Tibial nerve (tissue), 4 donors: Measurements from ENCODE around the gene TSEN15. TPM values are rescaled to one million over a fixed set of nuclear protein-coding genes. Genes with fewer than 3 reads are reported as not detected.

Source experiments
- DNase-seq, 2 donors: peaks; one replicate each; pipeline ENCODE4 v3.0.0-alpha.2; 2019; ENCODE audit warnings: low spot score in 2 of 2
- H3K27ac ChIP-seq, 4 donors: fragments of 200-600 bp; sonication (generic) in 3 of 4; one replicate each; pipeline ENCODE4 v1.5.1; 2017 to 2019; ENCODE audit warnings: mild to moderate bottlenecking in 1 of 4
- H3K27me3 ChIP-seq, 2 donors: fragments of 200-600 bp; sonication (generic) in 1 of 2; one replicate each; pipeline versions ENCODE4 v1.5.1 to v1.6.0; 2017 to 2019
- H3K36me3 ChIP-seq, 3 donors: fragments of 200-600 bp; sonication (generic); one replicate each; pipeline ENCODE4 v1.5.1; 2018 to 2019
- H3K4me1 ChIP-seq, 4 donors: fragments of 200-600 bp; sonication (generic) in 3 of 4; one replicate each; pipeline ENCODE4 v1.5.1; 2017 to 2019
- H3K4me3 ChIP-seq, 4 donors: fragments of 200-600 bp; sonication (generic) in 3 of 4; one replicate each; pipeline ENCODE4 v1.5.1; 2017 to 2019; ENCODE audit warnings: mild to moderate bottlenecking in 1 of 4, moderate library complexity in 1 of 4
- H3K9me3 ChIP-seq, 4 donors: fragments of 200-600 bp; sonication (generic) in 3 of 4; one replicate each; pipeline ENCODE4 v1.5.1; 2017 to 2019
- CTCF ChIP-seq, 5 experiments: fragments of 200-600 bp in 3 of 5; fragments of 450-650 bp in 2 of 5; sonication (generic) in 3 of 5; IDR thresholded peaks; one replicate each; pipeline ENCODE4 v1.5.1; 2016 to 2019; ENCODE audit warnings: antibody characterized with exemption in 5 of 5, mild to moderate bottlenecking in 3 of 5, moderate library complexity in 2 of 5
- EP300 ChIP-seq, 2 donors: sonication (generic); formaldehyde crosslinking; IDR thresholded peaks; one replicate each; pipeline ENCODE4 v1.6.1; 2017; ENCODE audit warnings: antibody characterized with exemption in 2 of 2, mild to moderate bottlenecking in 1 of 2
- POLR2A ChIP-seq, 2 donors: fragments of 450-650 bp; IDR thresholded peaks; one replicate each; pipeline ENCODE4 v1.6.1; 2017; ENCODE audit warnings: antibody characterized with exemption in 2 of 2, mild to moderate bottlenecking in 2 of 2, moderate library complexity in 2 of 2
- WGBS, 2 donors: methylation state at CpG; one replicate each; pipeline ENCODE4 v1.1.5; 2018; 5-methylcytosine and 5-hydroxymethylcytosine counted together
- total RNA-seq, 4 donors: library from RNA; depleted of rRNA; stranded (reverse); fragments of >200 nt; gene quantifications; one replicate each; pipeline ENCODE4 v1.1.0, GENCODE V29; 2016

Gene TSEN15
- total RNA-seq, 4 donors from 2014 or later: 25.5 to 36.5 (median 31.5) TPM

GRCh38 chr1:184012187-184012586 lies 39.3 kb upstream of the TSEN15 start:
- Histone ChIP-seq H3K27ac (no peak overlapping the region), H3K9me3 (no peaks in the 10 kb centered on the region), H3K36me3 (no peaks in the 10 kb centered on the region), H3K27me3 (no peaks in the 10 kb centered on the region), H3K4me1 (no peaks in the 10 kb centered on the region), H3K4me3 (no peak overlapping the region)
- TF ChIP-seq POLR2A (IDR thresholded peaks at IDR 0.05) (no peak), EP300 (IDR thresholded peaks at IDR 0.05) (no peak), CTCF (IDR thresholded peaks at IDR 0.05) (no peak)
- no peak for DNase-seq

- Histone ChIP-seq H3K4me3 (no peak overlapping the region), H3K9me3 (no peaks in the 10 kb centered on the region), H3K27ac (no peak overlapping the region), H3K36me3 (no peaks in the 10 kb centered on the region), H3K4me1 (no peaks in the 10 kb centered on the region), H3K27me3 (no peaks in the 10 kb centered on the region)
- 85 to 86% methylated on average over 2 of the region's 2 CpGs for WGBS, 2 donors
- no peak for DNase-seq
- no peak for TF ChIP-seq CTCF (IDR thresholded peaks at IDR 0.05)
- no peak for TF ChIP-seq POLR2A (IDR thresholded peaks at IDR 0.05)
- no peak for TF ChIP-seq EP300 (IDR thresholded peaks at IDR 0.05)
These were observed 37.3 kb upstream of the TSEN15 start for GRCh38 chr1:184014271-184014670.

GRCh38 chr1:184016169-184016568 lies 35.4 kb upstream of the TSEN15 start:
- H3K36me3 ChIP-seq: no peaks in the 10 kb centered on the region
- no peak overlapping the region for H3K27ac ChIP-seq
- peaks cover 0 to 3% (median 0%) of the 10 kb centered on the region in 4 donors for H3K4me1 ChIP-seq
- TF ChIP-seq CTCF (IDR thresholded peaks at IDR 0.05) (no peak), EP300 (IDR thresholded peaks at IDR 0.05) (no peak), POLR2A (IDR thresholded peaks at IDR 0.05) (no peak)
- H3K27me3 ChIP-seq: no peaks in the 10 kb centered on the region
- DNase-seq: no peak
- H3K9me3 ChIP-seq: no peaks in the 10 kb centered on the region
- H3K4me3 ChIP-seq: no peak overlapping the region
- 93 to 94% methylated on average over 2 of the region's 2 CpGs for WGBS, 2 donors

- no peaks in the 10 kb centered on the region for H3K9me3 ChIP-seq
- TF ChIP-seq CTCF (IDR thresholded peaks at IDR 0.05) (no peak), EP300 (IDR thresholded peaks at IDR 0.05) (no peak), POLR2A (IDR thresholded peaks at IDR 0.05) (no peak)
- WGBS, 2 donors: 57% methylated on average over 7 of the region's 7 CpGs
- peaks cover 0 to 9% (median 0%) of the 10 kb centered on the region in 4 donors for H3K4me1 ChIP-seq
- no peak overlapping the region for H3K27ac ChIP-seq
- no peaks in the 10 kb centered on the region for H3K27me3 ChIP-seq
- no peaks in the 10 kb centered on the region for H3K36me3 ChIP-seq
- no peak overlapping the region for H3K4me3 ChIP-seq
- no peak for DNase-seq
These were observed 34.2 kb upstream of the TSEN15 start for GRCh38 chr1:184017306-184017705.

GRCh38 chr1:184018622-184019021 lies 32.9 kb upstream of the TSEN15 start:
- Histone ChIP-seq H3K36me3 (no peaks in the 10 kb centered on the region), H3K27me3 (no peaks in the 10 kb centered on the region), H3K4me1 (peaks cover 0 to 16% (median 0%) of the 10 kb centered on the region in 4 donors), H3K9me3 (no peaks in the 10 kb centered on the region), H3K4me3 (no peak overlapping the region), H3K27ac (no peak overlapping the region)
- TF ChIP-seq EP300 (IDR thresholded peaks at IDR 0.05): no peak
- no peak for TF ChIP-seq POLR2A (IDR thresholded peaks at IDR 0.05)
- TF ChIP-seq CTCF (IDR thresholded peaks at IDR 0.05): no peak
- WGBS, 2 donors: 35 to 46% methylated on average over 2 of the region's 2 CpGs
- DNase-seq: no peak
